ENCODE results near the gene CD244. TPM values are rescaled to one million over a fixed set of nuclear protein-coding genes. Genes with fewer than 3 reads are reported as not detected.

Gene CD244
- total RNA-seq, 3 donors from 2014 or later (not counting 1 experiment from before 2014, with no cell fraction given): 131 to 193 (median 150) TPM

DNA sequence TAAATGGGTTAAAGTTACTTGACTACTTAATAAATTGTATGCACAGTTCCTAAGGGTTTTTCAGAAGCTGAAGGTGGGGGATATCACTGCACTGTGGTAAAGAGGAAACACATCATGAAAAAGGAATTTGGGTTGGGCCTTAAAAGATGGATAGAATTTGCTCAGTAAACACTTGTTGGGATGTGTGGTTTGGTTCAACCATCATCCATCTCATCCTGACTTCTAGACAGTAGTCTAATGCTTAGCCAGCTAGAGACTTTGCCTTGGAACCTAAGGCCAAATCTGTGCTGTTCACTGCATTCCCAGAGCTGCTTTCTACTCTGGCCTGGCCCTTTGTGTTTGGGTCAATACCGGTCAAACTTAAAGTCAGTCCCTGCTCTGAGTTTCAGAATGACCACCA lies 36.1 kb downstream of the CD244 start:
- Mint-ChIP-seq H3K27me3 (ENCODE audit: low read depth in 2 of 2) (no peaks in the 10 kb centered on the region), H3K4me3 (no peak overlapping the region), H3K36me3 (peaks cover 21% of the 10 kb centered on the region), H3K27ac (peak overlapping the region; percentile 76), H3K9me3 (no peaks in the 10 kb centered on the region), H3K4me1 (peaks cover 28 to 32% of the 10 kb centered on the region in 2 donors)
- no peak overlapping the region for H3K27ac ChIP-seq (ENCODE audit: low read length)
- no peak overlapping the region for H3K4me3 ChIP-seq (ENCODE audit: low read length)
- DNase-seq (no peak), ATAC-seq (no peak)
- H3K4me1 ChIP-seq (ENCODE audit: control insufficient read depth, insufficient read depth, low read length): no peaks in the 10 kb centered on the region
- H3K9me3 ChIP-seq (ENCODE audit: control insufficient read depth, insufficient read depth, low read length): no peaks in the 10 kb centered on the region
- intact Hi-C loops (cut with micrococcal nuclease): no loop called here
- 100% methylated on average over 1 of the region's 1 CpG for WGBS (ENCODE audit: insufficient coverage)
- H3K27me3 ChIP-seq (ENCODE audit: control insufficient read depth, insufficient read depth, low read length): no peaks in the 10 kb centered on the region
- H3K36me3 ChIP-seq (ENCODE audit: control insufficient read depth, insufficient read depth, low read length): peaks cover 62% of the 10 kb centered on the region
- TF ChIP-seq, protein P1, sequence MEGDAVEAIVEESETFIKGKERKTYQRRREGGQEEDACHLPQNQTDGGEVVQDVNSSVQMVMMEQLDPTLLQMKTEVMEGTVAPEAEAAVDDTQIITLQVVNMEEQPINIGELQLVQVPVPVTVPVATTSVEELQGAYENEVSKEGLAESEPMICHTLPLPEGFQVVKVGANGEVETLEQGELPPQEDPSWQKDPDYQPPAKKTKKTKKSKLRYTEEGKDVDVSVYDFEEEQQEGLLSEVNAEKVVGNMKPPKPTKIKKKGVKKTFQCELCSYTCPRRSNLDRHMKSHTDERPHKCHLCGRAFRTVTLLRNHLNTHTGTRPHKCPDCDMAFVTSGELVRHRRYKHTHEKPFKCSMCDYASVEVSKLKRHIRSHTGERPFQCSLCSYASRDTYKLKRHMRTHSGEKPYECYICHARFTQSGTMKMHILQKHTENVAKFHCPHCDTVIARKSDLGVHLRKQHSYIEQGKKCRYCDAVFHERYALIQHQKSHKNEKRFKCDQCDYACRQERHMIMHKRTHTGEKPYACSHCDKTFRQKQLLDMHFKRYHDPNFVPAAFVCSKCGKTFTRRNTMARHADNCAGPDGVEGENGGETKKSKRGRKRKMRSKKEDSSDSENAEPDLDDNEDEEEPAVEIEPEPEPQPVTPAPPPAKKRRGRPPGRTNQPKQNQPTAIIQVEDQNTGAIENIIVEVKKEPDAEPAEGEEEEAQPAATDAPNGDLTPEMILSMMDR (IDR thresholded peaks at IDR 0.05): no peak

DNA sequence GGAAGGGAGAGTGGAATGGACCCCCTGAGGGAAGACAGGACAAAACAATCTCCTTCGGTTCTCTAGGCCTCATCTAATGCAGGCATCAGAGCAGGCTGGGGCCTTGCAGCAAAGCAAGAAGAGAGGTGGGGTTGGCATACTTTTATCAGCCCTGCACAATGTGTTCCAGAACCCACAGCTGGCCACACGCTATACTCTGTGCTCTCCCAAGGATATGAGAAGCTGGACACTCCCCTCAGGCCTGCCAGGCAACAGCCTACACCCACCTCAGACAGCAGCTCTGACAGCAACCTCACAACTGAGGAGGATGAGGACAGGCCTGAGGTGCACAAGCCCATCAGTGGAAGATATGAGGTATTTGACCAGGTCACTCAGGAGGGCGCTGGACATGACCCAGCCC lies 39.4 kb downstream of the CD244 start:
- WGBS (ENCODE audit: insufficient coverage): 96% methylated on average over 3 of the region's 3 CpGs
- H3K27ac Mint-ChIP-seq: peak overlapping the region; percentile 77 to 83
- H3K27me3 Mint-ChIP-seq (ENCODE audit: low read depth in 2 of 2): no peaks in the 10 kb centered on the region
- DNase-seq (no peak), ATAC-seq (no peak)
- intact Hi-C loops (cut with micrococcal nuclease): no loop called here
- Histone ChIP-seq H3K4me3 (ENCODE audit: low read length) (no peak overlapping the region), H3K9me3 (ENCODE audit: control insufficient read depth, insufficient read depth, low read length) (no peaks in the 10 kb centered on the region), H3K27ac (ENCODE audit: low read length) (no peak overlapping the region), H3K27me3 (ENCODE audit: control insufficient read depth, insufficient read depth, low read length) (no peaks in the 10 kb centered on the region), H3K36me3 (ENCODE audit: control insufficient read depth, insufficient read depth, low read length) (peaks cover 45% of the 10 kb centered on the region), H3K4me1 (ENCODE audit: control insufficient read depth, insufficient read depth, low read length) (no peaks in the 10 kb centered on the region)
- no peak overlapping the region for H3K4me3 Mint-ChIP-seq
- H3K9me3 Mint-ChIP-seq: no peaks in the 10 kb centered on the region
- TF ChIP-seq, protein P1 (IDR thresholded peaks at IDR 0.05): no peak
- H3K36me3 Mint-ChIP-seq: no peaks in the 10 kb centered on the region
- peaks cover 26 to 28% of the 10 kb centered on the region in 2 donors for H3K4me1 Mint-ChIP-seq

DNA sequence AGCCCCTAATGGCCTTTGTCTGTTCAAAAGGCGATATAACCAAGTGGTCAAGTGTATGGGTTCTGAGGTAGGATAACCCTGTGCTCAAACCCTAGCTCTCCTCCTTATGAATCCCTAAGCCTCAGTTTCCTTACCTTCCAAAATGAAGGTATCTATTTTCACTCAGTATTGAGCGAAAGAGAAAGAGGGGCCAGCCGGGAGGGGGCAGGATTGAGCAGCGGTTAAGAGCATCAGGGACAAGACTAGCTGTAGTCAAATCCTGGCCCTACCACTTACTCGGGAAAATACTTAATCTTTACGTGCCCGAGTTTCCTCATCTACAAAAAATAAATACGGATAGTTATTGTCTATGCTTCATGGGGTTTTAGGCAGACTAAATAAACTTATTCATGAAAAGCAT lies 41.1 kb downstream of the CD244 start:
- ATAC-seq (peak in 1 of 3 donors; percentile 31), DNase-seq (no peak)
- peaks cover 41% of the 10 kb centered on the region for H3K36me3 ChIP-seq (ENCODE audit: control insufficient read depth, insufficient read depth, low read length)
- Mint-ChIP-seq H3K36me3 (no peaks in the 10 kb centered on the region), H3K4me1 (peaks cover 19 to 25% of the 10 kb centered on the region in 2 donors), H3K9me3 (no peaks in the 10 kb centered on the region), H3K4me3 (no peak overlapping the region), H3K27me3 (ENCODE audit: low read depth in 2 of 2) (no peaks in the 10 kb centered on the region), H3K27ac (peak overlapping the region; percentile 77 to 83)
- H3K4me3 ChIP-seq (ENCODE audit: low read length): no peak overlapping the region
- H3K4me1 ChIP-seq (ENCODE audit: control insufficient read depth, insufficient read depth, low read length): no peaks in the 10 kb centered on the region
- TF ChIP-seq, protein P1 (IDR thresholded peaks at IDR 0.05): peak; percentile 22
- no peaks in the 10 kb centered on the region for H3K9me3 ChIP-seq (ENCODE audit: control insufficient read depth, insufficient read depth, low read length)
- 90% methylated on average over 7 of the region's 8 CpGs for WGBS (ENCODE audit: insufficient coverage)
- no peak overlapping the region for H3K27ac ChIP-seq (ENCODE audit: low read length)
- H3K27me3 ChIP-seq (ENCODE audit: control insufficient read depth, insufficient read depth, low read length): no peaks in the 10 kb centered on the region
- intact Hi-C loops (cut with micrococcal nuclease): no loop called here

DNA sequence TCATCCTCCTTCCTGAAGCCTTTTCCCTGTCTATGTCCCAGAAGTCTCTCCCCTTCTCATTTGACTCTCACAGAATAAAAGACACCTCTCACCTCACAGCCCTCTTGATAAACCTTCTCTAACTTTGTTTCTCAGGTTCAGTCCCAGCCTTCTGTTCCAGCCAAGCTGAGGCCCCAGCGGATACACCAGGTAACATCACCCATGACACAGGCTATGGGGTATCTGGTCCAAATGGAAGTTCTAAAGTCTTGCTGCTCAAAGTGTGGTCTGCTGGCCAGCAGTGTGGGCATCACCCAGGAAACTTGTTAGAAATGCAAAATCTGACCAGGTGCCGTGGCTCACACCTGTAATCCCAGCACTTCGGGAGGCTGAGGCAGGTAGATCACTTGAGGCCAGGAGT lies 43.5 kb downstream of the CD244 start:
- no peaks in the 10 kb centered on the region for H3K27me3 ChIP-seq (ENCODE audit: control insufficient read depth, insufficient read depth, low read length)
- H3K9me3 Mint-ChIP-seq: no peaks in the 10 kb centered on the region
- no peak overlapping the region for H3K4me3 Mint-ChIP-seq
- no peaks in the 10 kb centered on the region for H3K27me3 Mint-ChIP-seq (ENCODE audit: low read depth in 2 of 2)
- intact Hi-C loops (cut with micrococcal nuclease): no loop called here
- TF ChIP-seq, protein P1 (IDR thresholded peaks at IDR 0.05): no peak
- no peak overlapping the region for H3K27ac ChIP-seq (ENCODE audit: low read length)
- peaks cover 20 to 26% of the 10 kb centered on the region in 2 donors for H3K4me1 Mint-ChIP-seq
- H3K36me3 Mint-ChIP-seq: no peaks in the 10 kb centered on the region
- no peak overlapping the region for H3K4me3 ChIP-seq (ENCODE audit: low read length)
- no peak for DNase-seq
- 85% methylated on average over 3 of the region's 3 CpGs for WGBS (ENCODE audit: insufficient coverage)
- H3K4me1 ChIP-seq (ENCODE audit: control insufficient read depth, insufficient read depth, low read length): no peaks in the 10 kb centered on the region
- peaks cover 60% of the 10 kb centered on the region for H3K36me3 ChIP-seq (ENCODE audit: control insufficient read depth, insufficient read depth, low read length)
- ATAC-seq: no peak
- H3K9me3 ChIP-seq (ENCODE audit: control insufficient read depth, insufficient read depth, low read length): no peaks in the 10 kb centered on the region
- H3K27ac Mint-ChIP-seq: peak overlapping the region; percentile 70 to 83
